T-helper 9 cell (primary cell): ENCODE results near the gene TMEM165.

Experiments
- DNase-seq: peaks from one replicate; pipeline ENCODE4 v3.0.0-alpha.2; 2020

Gene TMEM165

DNA sequence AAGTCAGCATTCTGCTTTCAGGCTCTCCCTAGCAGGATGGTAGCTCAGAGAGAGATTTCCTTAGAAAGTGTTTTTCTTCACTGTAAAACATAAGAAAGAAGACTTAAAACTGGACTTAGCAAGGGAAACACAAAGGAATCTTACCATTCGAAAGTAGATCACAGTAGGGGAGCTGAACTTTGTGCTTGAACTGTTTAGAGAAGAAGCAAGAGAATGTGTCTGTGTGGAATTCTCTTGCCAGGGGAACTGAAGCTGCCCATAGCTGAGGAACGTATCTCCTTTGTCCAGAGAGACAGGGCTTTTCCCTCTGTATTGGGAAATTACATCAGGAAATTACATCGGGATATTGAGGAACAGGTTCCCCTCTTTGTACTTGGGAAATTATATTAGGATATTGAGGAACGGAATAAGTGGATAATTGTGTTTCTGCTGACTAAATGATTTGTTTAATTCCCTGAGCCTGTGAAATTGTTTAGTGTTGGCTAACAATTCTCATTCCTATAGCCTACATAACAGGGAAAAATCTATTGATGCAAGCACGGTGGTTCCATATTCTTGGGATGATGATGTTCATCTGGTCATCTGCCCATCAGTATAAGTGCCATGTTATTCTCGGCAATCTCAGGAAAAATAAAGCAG, 28.6 kb upstream of the TMEM165 start:
- no peak for DNase-seq

DNA sequence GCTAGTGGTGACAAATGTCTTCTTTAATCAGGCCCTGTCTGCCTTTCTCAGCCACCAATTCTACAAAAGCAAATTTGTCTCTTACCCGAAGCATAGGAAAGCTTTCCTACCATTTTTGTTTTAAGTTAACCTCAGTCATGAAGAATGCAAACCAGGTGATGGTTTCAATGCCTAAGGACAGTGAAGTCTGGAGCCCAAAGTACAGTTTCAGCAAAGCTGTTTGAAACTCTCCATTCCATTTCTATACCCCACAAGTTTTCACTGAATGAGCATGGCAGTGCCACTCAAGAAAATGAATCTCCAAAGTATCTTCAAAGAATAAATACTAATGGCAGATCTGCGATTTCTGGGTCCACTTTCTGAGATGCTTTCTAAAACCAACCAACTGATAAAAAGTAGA, 25.8 kb upstream of the TMEM165 start:
- DNase-seq: no peak

DNA sequence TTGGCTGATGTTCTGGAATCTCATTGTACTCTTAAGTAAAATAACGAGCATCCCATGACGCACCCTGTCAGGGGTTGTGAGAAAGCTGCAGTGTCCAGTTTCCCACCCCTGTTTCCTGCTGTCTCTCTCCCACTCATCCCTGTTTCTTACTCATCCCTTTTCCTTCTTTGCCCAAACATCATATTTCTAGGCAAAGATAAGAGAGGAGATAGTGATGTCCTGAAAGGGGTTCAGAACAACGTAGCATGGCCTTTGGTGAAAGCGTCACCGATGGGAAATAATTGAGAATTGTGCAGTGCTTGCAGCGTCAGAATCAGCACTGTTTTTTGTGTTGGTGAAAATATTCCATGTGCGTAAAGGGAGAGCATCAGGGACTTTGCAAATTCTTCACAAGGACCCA, 23.5 kb upstream of the TMEM165 start:
- no peak for DNase-seq

DNA sequence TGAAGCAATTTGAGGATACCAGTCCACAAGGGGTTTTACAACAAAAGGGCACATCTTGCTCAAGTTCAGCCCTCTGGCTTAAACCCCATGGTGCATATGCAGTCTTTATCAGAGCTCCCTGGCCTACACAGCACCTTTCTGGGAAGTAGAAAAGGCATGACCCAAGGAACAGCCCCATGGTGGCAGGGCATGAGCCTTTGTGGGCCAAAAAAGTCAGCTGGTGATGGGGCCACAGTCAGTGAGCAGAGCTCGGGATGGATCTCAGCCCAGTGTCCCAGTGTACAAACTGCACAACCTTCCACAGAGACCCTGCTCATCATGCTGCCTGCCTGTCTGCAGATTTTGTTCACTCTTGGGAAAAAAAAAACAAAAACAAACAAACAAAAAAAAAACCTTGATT, 22.3 kb upstream of the TMEM165 start:
- DNase-seq: no peak

DNA sequence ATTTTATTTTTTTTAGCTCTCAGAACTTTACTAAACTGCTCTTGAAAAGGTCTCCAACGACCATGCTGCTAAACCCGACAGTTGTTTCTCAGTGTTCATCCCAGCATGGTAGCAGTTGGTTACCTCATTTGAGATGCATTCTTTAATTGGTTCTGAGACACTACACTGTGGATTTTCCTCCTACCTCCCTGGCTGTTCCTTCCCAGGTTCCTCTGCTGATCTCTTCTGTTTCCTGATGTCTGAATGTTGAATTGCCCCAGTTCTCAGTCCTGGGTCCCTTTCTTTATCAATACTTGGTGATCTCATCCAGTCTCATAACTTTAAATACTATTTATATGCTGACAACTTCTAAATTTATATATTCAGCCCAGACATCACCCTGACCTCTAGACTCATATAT, 19.1 kb upstream of the TMEM165 start:
- DNase-seq: no peak

DNA sequence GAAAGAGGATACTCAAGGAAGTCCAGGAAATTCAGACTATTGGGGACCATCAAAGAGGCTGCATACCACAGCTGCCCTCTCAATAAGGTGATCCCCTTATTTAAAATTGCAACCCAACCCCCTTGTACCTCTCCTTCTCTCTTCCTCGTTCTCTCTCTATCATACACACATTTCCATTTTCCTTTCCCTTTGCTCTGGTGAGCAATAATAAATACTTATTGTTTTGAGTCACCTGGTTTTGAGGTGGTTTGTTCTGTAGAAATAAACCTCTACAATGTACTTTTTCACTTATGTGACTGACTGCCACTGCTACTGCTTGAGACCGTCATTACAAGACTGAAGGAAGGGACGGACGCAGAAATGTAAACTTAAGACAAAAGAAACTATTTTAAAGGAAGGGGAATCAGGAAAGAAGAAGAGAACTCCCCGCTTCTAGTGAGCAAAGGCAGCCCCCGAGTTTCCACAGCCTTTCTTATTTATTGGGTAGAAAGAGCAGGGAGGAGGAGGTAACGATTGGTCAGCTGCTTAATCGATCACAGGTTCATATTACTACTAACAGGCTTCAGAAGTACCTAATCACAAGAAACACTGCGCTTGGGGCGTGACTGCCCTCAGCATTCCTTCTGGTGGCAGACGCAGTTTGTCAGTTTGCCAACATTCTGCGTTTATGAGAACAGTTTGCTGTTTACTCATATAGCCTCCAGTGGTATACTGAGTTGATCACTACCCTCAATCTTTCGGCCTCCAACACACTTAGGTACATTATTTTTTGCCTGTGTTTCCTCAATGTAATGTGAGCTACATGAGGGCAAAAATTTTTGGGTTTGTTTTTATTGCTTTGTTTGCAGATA, 16.9 kb upstream of the TMEM165 start:
- DNase-seq: no peak

DNA sequence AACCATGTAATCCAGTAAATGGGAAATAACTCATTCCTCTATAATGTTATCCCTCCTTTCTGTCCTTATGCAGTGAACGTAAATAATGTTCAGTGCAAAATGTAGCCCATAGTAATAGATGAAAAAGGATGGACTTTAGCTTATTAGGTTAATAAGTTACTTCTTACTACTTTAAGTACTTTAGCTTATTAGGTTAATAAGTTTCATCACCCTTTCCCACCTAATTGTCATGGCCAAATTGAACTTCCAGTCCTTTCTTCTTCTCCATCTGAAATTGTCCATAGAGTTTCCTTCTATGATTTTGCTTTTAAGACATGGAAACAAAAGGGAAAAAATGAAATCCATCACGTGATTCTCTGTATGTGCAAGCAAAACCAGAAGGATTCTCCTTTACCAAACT, 15.2 kb upstream of the TMEM165 start:
- no peak for DNase-seq

DNA sequence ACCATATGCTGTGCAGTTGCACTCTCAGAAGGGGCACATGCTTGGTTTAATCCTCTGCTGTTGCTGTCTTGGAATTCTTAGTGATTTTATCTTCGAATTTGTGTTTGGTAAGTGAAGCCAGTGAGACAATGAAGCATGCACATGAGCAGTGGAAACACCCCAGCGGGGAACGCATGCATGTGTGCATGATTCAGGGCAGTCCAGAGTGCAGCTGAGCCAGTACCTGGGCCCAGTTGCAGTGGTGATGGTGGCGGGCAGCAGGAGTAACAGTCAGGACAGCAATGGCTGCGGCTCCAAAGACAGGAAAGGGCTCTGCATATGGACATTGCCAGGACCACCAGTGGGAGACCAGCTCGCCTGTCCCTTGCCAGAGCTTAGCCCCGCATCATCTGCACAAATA, 14.3 kb upstream of the TMEM165 start:
- DNase-seq: no peak

DNA sequence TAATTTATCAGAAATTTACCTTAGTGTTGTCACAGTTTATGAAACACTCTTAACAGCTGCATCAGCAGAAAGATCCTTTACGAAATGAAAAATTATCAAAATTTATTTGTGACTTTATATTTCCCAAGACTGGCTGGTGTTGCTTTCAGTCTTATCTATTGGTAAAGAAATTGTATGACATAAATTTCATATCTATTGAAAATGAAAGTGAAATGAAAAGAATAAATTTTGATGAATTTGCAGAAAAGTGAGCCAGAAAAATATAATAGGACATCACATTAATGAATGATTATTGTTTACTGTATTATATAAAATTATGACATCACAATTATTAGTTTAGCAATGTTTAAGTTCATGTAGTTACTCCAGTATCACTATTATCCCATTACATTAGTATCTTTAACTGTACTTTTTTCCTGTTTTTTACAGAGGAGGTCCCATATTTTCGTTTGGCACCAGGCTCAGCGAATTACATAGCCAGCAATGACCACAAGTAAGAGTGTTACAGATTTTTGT, 13.2 kb upstream of the TMEM165 start:
- DNase-seq: no peak

DNA sequence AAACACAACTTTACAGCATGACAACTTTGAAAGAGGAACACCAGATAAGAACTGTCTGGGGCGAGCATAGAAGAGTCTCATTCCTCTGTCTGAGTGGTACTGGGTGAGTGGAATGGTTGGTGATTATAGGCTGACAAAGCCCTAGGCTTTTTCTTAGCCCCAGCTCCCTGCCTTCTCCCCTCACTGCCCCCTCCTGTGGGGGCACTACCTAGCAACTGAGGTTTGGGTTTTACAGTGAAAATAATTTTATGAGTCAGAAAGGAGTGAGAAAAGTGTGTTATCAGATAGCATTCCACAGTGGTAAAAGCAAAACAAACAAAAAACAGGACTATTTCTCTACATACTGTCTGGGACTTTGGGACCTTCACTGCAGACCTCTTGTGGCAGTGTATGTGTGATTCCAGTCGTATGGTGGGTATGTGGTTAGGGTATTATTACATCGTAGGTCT, 10.5 kb upstream of the TMEM165 start:
- no peak for DNase-seq

DNA sequence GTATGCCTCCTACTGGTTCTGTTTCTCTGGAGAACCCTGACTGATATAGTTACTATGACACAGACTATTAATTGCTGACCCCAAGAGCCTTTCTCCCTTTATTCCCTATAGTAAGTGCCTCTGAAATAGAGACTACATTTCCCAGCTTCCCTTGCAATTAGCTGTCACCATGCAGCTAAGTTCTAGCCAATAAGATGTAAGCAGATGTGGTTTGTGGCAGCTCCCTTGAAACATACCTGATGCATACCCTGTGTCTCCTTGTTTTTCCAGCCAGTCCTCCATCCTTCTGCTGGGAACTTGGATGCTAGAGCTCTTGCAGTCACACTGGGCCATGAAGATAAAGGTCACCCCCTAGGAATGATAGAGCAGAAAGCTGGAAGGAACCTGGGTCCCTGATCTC, 9.7 kb upstream of the TMEM165 start:
- no peak for DNase-seq

DNA sequence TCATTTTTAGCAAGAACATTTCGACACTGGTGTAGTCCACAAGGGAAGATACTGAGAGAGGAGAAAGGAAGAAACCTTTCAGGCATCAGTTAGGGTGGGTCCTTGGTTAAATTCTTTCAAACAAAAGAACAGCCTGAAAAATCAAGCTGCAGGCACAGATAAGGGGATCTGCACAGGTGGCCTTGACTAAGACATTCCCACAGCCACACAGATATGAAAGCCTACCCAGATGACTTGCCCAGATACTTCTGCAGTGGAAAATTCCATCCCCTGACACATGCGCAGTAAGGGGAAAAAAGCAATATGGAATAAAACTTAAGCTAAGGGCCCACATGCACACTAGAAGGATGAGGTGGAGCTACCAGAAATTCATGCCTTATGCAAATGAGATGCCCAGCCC, 8.9 kb upstream of the TMEM165 start:
- no peak for DNase-seq

DNA sequence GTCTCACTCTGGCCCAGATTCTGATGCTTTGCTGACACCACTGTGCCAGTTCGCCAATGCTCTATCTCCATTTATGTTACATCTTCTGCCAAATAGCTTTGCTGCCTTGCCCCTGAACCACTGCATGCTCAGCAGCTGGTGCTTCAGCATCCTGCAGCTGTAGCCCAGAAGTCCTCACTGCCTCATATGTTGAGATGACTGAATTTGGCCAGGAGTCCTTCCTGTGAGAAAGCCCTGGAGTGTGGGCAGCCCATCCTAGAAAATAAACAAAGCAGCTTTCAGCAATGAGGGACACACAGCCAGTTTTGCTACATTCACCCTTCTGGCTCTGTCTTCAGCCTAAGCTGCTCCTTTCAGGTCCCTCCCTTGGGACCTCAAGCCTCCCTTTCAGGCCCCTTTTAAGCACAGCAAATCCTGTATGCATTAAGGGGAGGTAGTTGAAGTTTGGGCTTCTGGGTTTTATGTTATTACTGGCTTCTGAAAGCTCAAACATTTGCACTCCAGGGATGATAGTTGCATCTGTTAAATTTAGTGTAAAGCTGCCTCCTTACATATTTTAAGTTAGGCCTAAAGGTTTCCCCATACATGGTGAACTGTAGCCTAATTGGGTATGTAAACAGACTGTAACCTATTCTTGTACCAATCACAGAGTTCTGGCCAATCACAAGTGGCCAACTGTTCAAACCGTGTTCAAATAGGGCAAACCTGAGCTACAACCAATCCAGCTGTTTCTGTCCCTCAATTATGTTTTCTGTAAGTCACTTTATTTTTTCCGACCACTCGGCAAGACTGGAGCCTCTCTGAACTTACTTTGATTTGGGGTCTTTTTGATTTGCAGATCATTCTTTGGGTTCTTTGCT, 2.1 kb upstream of the TMEM165 start:
- no peak for DNase-seq

DNA sequence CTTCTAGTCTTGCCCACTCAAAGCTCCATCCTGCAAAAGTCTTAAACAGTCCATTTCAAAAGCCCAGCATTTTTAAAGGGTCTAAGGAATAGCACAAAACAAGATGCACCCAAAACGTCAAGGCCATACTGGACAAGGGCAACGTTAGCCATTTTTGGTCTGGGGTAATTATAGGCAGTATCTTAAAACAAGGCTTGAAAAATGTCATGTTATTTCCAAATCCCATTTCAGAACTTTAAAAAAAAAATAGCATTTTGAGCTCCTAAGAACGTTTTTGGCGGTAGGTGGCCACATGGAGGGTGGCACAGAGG, 584 bp upstream of the TMEM165 start:
- no peak for DNase-seq

DNA sequence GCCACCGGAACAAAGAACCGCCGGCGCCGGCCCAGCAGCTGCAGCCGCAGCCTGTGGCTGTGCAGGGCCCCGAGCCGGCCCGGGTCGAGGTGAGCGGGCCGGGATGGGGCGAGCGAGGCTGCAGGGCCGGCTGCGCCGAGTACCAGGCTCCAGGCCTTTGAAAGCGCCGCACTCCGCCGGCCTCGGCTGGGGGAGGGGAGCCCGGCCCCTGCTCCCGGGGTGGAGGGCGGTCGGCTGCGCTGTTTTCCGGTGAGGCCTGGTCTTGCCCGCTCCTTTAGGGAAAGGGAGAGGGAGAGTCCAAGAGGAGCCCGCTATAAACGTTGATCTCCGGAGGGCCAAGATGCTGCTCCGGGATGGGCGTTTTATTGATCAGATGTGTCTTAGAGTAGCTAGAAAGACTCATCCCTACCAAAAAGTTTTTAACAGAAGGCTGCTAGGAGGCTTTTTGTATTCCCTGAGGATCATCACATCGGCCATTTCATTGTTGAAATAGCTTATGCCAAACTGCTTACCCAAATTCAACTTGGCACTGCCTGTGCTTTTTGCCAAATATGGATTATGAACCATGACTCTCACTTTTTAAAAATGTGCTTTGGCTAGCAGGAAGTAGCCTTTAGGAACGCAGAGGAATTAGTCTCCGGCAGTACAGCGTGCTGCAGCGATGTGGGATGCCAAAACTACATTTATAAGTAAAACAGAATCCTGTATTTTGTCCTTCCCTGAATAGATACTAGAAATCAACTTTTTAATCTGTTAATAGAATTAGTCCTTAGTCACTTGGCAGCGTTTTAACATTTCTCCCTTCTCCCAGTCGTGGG, 760 bp downstream of the TMEM165 start:
- DNase-seq: peak; percentile 16

DNA sequence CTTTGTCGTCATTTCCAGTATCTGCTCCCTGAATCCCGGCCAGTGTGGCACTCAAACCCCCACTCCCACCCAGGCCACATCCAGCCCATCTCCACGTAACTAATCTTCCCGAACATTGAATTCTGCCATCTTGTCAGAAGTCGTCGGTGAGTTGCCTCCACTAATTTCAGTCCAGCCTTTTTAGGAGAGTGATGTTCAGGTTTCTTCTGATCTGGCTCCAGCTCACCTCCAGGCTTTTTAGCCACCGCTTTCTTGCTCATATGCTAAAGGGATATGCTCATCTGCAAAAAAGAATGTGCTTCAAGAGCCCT, 1.3 kb downstream of the TMEM165 start:
- no peak for DNase-seq

DNA sequence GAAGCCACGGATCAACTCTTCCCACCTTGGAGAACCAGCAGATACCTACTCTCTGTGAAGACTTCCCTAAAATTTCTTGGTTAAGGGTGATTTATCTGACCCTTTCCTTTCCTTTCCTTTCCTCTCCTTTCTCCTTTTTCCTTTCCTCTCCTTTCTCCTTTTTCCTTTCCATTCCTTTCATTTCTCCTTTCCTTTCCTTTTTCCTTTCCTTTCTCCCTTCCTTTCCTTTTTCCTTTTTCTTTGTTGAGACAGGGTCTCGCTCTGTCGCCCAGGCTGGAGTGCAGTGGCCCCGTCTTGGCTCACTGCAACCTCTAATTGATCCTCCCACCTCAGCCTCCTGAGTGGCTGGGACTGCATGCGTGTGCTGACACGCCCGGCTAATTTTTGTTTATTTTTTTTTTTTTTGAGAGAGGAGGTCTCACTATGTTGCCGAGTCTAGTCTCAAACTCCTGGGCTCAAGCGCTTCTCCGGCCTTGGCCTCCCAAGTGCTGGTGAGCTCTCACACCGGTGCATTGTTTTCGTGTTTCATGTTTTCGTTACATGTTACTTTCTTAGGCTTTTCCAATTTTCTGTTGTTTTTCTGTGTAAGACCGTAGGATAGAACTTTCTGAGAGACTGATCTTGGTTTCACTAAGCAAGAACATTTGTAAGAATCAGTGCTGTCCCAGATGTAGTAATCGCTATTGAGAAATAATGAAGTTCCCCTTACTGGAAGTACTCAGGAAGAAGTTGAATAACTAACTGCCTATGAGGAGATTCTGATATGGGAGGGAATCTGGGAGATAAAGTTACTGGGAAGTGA, 2.0 kb downstream of the TMEM165 start:
- DNase-seq: no peak

DNA sequence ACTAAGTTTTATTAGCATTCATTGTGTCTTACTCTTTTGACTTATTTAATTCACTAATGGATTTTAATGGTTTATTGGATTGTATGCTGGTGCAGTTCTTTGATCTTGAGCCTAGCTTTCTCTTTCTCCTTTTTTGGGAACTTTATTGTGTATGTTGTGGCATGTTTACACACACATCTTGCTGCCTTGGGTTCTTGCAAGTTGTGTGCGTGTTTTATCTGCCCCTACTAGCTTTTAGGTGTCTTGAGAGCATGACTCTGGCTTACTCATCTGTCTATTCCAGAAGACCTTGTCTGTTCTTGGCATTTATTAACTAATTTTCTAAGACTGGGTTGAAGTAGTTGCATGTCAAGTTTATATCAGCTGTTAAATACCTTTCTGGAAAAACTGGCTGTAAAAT, 2.7 kb downstream of the TMEM165 start:
- no peak for DNase-seq

DNA sequence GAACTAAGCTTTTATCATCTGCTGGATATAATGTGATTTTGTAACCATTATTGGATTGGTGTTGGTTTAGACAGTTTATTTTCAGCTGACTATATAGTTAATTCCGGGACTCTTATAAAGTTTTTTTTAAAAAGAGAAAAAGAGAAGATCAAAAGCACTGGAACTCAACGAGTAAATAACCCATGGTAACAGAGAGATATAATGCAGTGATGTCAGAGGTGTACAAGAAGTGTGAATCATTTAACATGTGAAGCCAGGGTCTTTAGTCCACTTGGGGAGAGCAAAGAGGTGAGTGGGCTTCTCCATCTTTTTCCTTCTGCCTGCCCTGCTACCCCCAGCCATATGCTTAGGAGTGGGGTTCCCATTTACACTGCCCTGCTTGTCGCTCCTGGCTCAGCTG, 3.2 kb downstream of the TMEM165 start:
- no peak for DNase-seq

DNA sequence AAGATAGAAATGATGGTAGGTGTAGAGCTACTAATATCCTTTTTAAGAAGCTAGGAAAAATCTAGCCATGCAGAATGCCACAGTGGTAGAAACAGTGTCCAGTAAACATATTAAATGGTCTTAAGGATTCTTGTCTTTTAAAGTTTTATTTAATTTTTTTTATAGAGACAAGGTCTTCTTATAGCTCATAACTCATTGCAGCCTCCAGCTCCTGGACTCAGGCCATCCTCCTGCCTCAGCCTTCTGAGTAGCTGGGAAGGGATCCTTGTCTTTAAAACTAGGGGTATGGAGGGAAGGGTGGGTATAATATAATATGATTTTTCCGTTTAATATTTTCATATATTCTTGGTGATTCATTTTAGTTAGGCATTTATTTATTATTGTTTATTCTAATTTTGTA, 3.8 kb downstream of the TMEM165 start:
- no peak for DNase-seq

DNA sequence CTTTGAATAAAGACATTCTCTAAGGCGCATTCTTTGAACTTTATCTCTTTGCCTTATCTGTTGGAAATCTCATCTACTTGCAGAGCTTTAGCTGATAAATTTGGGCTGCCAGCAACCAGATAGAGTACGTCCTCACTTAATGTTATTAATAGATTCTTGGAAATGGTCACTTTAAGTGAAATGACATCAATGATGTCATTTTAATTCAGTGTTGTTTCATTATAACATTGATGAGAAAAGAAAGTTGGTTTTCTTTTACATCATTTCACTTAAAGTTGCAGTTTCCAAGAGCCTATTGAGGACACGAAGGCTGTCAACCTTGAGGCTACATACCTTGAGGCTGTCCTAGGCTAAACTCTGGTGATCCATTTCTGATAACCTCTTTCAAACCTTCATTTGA, 9.3 kb downstream of the TMEM165 start:
- DNase-seq: no peak

DNA sequence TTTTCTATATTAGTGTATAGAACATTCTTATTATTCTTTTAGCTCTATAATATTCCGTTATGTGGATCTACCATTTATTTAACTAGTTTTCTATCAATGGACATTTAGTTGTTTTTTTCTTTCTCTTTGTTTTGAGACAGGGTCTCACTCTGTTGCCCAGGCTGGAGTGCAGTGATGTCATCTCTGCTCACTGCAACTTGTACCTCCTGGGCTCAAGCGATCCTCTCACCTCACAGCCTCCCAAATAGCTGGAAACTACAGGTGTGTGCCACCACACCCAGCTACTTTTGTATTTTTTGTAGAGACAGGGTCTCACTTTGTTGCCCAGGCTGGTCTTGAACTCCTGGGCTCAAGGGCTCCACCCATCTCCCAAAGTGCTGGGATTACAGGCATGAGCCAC, 10.8 kb downstream of the TMEM165 start:
- no peak for DNase-seq
